ENCODE data around the gene C1R.

C1R gene

GRCh38 chr12:7134396-7135166 is 42.3 kb upstream of the C1R start:
- no peak for TF ChIP-seq GABPA (IDR thresholded peaks at IDR 0.05; ENCODE audit: low read depth)
- no peak for TF ChIP-seq POLR2AphosphoS5 (IDR thresholded peaks at IDR 0.05; ENCODE audit: low read depth)
- no peak for TF ChIP-seq SPI1 (IDR thresholded peaks at IDR 0.05; ENCODE audit: borderline replicate concordance, low read depth)
- TF ChIP-seq REST (IDR thresholded peaks at IDR 0.05; ENCODE audit: insufficient replicate concordance, low read depth), result no peak
- TF ChIP-seq CTCF (IDR thresholded peaks at IDR 0.05; ENCODE audit: insufficient read depth, low read length), result no peak
- H3K4me3 ChIP-seq (replicated peaks; ENCODE audit: insufficient read depth, low read length), result no peak overlapping the region
- peaks cover 21% of the 10 kb centered on the region for H3K27me3 ChIP-seq (ENCODE audit: insufficient read depth, poor library complexity, severe bottlenecking)
- no peak for DNase-seq (ENCODE audit: low read depth in 1 of 2, low spot score in 1 of 2)
- no peak overlapping the region for H3K27ac ChIP-seq (replicated peaks)

- H3K27ac ChIP-seq (replicated peaks), result no peak overlapping the region
- TF ChIP-seq REST (IDR thresholded peaks at IDR 0.05; ENCODE audit: insufficient replicate concordance, low read depth) (no peak), CTCF (IDR thresholded peaks at IDR 0.05; ENCODE audit: insufficient read depth, low read length) (no peak), POLR2AphosphoS5 (IDR thresholded peaks at IDR 0.05; ENCODE audit: low read depth) (no peak), GABPA (IDR thresholded peaks at IDR 0.05; ENCODE audit: low read depth) (no peak), SPI1 (IDR thresholded peaks at IDR 0.05; ENCODE audit: borderline replicate concordance, low read depth) (no peak)
- H3K27me3 ChIP-seq (ENCODE audit: insufficient read depth, poor library complexity, severe bottlenecking), result peaks cover 33% of the 10 kb centered on the region
- H3K4me3 ChIP-seq (replicated peaks; ENCODE audit: insufficient read depth, low read length), result no peak overlapping the region
- DNase-seq (ENCODE audit: low read depth in 1 of 2, low spot score in 1 of 2), result no peak
Measured at GRCh38 chr12:7131502-7131866, 39.2 kb upstream of the C1R start.

- Histone ChIP-seq H3K27ac (replicated peaks) (no peak overlapping the region), H3K4me3 (replicated peaks; ENCODE audit: insufficient read depth, low read length) (no peak overlapping the region), H3K27me3 (ENCODE audit: insufficient read depth, poor library complexity, severe bottlenecking) (peaks cover 33% of the 10 kb centered on the region)
- DNase-seq (ENCODE audit: low read depth in 1 of 2, low spot score in 1 of 2), result no peak
- TF ChIP-seq CTCF (IDR thresholded peaks at IDR 0.05; ENCODE audit: insufficient read depth, low read length) (no peak), GABPA (IDR thresholded peaks at IDR 0.05; ENCODE audit: low read depth) (no peak), POLR2AphosphoS5 (IDR thresholded peaks at IDR 0.05; ENCODE audit: low read depth) (no peak)
Measured at GRCh38 chr12:7130701-7131501, 38.7 kb upstream of the C1R start.
